K562 (cell line): ENCODE results near the gene SLC22A23. TPM values are rescaled to one million over a fixed set of nuclear protein-coding genes. Genes with fewer than 3 reads are reported as not detected.

Source experiments
- ELF2 ChIP-seq: fragments of 250-450 bp; sonication (Bioruptor Pico); IDR thresholded peaks from 2 replicates; pipeline ENCODE4 v1.5.0; 2021; ENCODE audit warnings: mild to moderate bottlenecking
- ETV5 ChIP-seq: sonication (generic); formaldehyde crosslinking; IDR thresholded peaks from 2 replicates; pipeline ENCODE4 v1.4.0; 2020; ENCODE audit warnings: low read depth, mild to moderate bottlenecking, missing genetic modification reagents
- MTF1 ChIP-seq: fragments of 250-450 bp; sonication (Bioruptor Pico); IDR thresholded peaks from 2 replicates; pipeline ENCODE4 v1.9.0; 2021; ENCODE audit warnings: moderate library complexity, mild to moderate bottlenecking, inconsistent platforms, borderline replicate concordance
- NR1H2 ChIP-seq: sonication (generic); formaldehyde crosslinking; IDR thresholded peaks from 2 replicates; pipeline ENCODE4 v1.4.0; 2020; ENCODE audit warnings: mild to moderate bottlenecking, missing genetic modification reagents
- POLR3A ChIP-seq: IDR thresholded peaks from 2 replicates; pipeline ENCODE4 v1.6.1; 2011; ENCODE audit warnings: borderline replicate concordance, mild to moderate bottlenecking, moderate library complexity; ENCODE audit not compliant: insufficient read length, insufficient read depth; ENCODE audit errors: extremely low read depth
- RBM34 ChIP-seq: fragments of 200-400 bp; formaldehyde crosslinking; IDR thresholded peaks from 2 replicates; pipeline ENCODE4 v1.6.1; 2018; ENCODE audit warnings: low read length, borderline replicate concordance; ENCODE audit not compliant: insufficient read depth
- SIN3B ChIP-seq: fragments of 450-650 bp; IDR thresholded peaks from 2 replicates; pipeline ENCODE4 v1.6.1; 2017; ENCODE audit warnings: low read depth, mild to moderate bottlenecking, moderate library complexity
- TOE1 ChIP-seq, 2 experiments: fragments of 450-650 bp in 1 of 2; sonication (generic) in 1 of 2; formaldehyde crosslinking in 1 of 2; IDR thresholded peaks; 2 replicates each; pipeline versions ENCODE4 v1.7.1 to v1.8.0; 2016 to 2022; ENCODE audit warnings: borderline replicate concordance in 2 of 2, mild to moderate bottlenecking in 2 of 2, antibody characterized with exemption in 1 of 2, inconsistent platforms in 1 of 2, low read depth in 1 of 2, missing genetic modification reagents in 1 of 2, moderate library complexity in 1 of 2
- TRIM28 ChIP-seq: fragments of 450-650 bp; IDR thresholded peaks from 2 replicates; pipeline ENCODE4 v1.6.1; 2017
- ZEB2 ChIP-seq: fragments of 450-650 bp; IDR thresholded peaks from 2 replicates; pipeline ENCODE4 v1.6.1; 2016
- polyA plus RNA-seq, 8 experiments: library from polyadenylated mRNA; depleted of rRNA in 4 of 8; stranded (reverse) in 5 of 8; unstranded in 3 of 8; fragments of >200 nt; fragmentation: Nextera tagmentation in 2 of 8; fragmentation: Illumina TruSeq in 1 of 8; extraction: Ambion mirVana in 2 of 8; extraction: Trizol in 1 of 8; gene quantifications; 2 replicates each; pipeline versions ENCODE4 v1.2.1 to v1.2.3, GENCODE V29; 2011 to 2014; ENCODE audit warnings: inconsistent platforms in 1 of 8, missing spikeins in 1 of 8
- total RNA-seq, 7 experiments: library from RNA; depleted of rRNA in 6 of 7; stranded (reverse); fragments of >200 nt in 6 of 7; fragmentation: Illumina TruSeq in 2 of 7; extraction: Trizol in 2 of 7; gene quantifications; 2 replicates each; pipeline versions ENCODE4 v1.2.1 to v1.2.3, GENCODE V29; 2011 to 2021; ENCODE audit warnings: low replicate concordance in 1 of 7
- TF ChIP-seq, protein P1 (sequence below): sonication (generic); formaldehyde crosslinking; IDR thresholded peaks from 2 replicates; pipeline ENCODE4 v1.8.1; 2023; ENCODE audit warnings: missing genetic modification reagents, mild to moderate bottlenecking, borderline replicate concordance
- TF ChIP-seq, protein P2 (sequence below): fragments of 250-450 bp; sonication (Bioruptor Pico); IDR thresholded peaks from 2 replicates; pipeline ENCODE4 v1.4.0; 2020; ENCODE audit warnings: borderline replicate concordance
- TF ChIP-seq, protein P3 (sequence below), 3 experiments: fragments of 200-800 bp in 1 of 3; sonication (Bioruptor generic) in 1 of 3; sonication (generic) in 1 of 3; formaldehyde crosslinking in 1 of 3; IDR thresholded peaks; 2 replicates each; pipeline versions ENCODE4 v1.6.1 to v1.8.0; 2016 to 2022; ENCODE audit warnings: mild to moderate bottlenecking in 2 of 3, missing compliant biosample characterization in 2 of 3, missing genetic modification characterization in 2 of 3, missing genetic modification reagents in 1 of 3
- TF ChIP-seq, protein P4 (sequence below): fragments of 200-400 bp; formaldehyde crosslinking; IDR thresholded peaks from 2 replicates; pipeline ENCODE4 v1.6.1; 2017; ENCODE audit warnings: mild to moderate bottlenecking, low read depth, low read length, moderate library complexity
- TF ChIP-seq, protein P5 (sequence below): sonication (generic); formaldehyde crosslinking; IDR thresholded peaks from 2 replicates; pipeline ENCODE4 v1.8.0; 2022; ENCODE audit warnings: mild to moderate bottlenecking, missing genetic modification reagents

SLC22A23 gene
- total and polyA plus RNA-seq, 9 of the 15 experiments (the other 6 are each of a cell fraction or from before 2014, with no cell fraction given), result 0.30 to 8.7 (median 2.5) TPM

DNA sequence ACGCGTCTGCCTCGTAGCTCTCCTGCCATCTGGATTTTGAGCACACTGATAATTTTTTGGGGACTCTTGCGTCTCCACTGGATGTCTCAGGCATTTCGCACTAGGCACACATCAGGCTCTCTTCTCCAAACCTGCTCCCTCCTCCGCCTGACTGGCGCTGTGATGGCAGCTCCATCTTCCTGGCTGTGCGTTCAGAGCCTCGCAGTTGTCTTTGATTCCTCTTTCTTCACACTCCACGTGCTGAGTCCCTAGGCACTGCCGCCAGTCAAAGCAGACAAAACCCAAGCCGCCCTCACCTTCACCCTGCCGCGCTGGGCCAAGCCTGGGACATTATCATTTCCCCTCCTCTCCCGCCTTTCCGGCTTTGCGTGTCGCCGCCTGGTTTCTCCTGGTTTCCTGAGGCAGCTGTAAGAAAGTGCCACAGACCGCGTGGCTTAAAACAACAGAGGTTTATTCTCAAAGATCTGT is 197.3 kb downstream of the SLC22A23 start (continued):
- TF ChIP-seq, protein P1, sequence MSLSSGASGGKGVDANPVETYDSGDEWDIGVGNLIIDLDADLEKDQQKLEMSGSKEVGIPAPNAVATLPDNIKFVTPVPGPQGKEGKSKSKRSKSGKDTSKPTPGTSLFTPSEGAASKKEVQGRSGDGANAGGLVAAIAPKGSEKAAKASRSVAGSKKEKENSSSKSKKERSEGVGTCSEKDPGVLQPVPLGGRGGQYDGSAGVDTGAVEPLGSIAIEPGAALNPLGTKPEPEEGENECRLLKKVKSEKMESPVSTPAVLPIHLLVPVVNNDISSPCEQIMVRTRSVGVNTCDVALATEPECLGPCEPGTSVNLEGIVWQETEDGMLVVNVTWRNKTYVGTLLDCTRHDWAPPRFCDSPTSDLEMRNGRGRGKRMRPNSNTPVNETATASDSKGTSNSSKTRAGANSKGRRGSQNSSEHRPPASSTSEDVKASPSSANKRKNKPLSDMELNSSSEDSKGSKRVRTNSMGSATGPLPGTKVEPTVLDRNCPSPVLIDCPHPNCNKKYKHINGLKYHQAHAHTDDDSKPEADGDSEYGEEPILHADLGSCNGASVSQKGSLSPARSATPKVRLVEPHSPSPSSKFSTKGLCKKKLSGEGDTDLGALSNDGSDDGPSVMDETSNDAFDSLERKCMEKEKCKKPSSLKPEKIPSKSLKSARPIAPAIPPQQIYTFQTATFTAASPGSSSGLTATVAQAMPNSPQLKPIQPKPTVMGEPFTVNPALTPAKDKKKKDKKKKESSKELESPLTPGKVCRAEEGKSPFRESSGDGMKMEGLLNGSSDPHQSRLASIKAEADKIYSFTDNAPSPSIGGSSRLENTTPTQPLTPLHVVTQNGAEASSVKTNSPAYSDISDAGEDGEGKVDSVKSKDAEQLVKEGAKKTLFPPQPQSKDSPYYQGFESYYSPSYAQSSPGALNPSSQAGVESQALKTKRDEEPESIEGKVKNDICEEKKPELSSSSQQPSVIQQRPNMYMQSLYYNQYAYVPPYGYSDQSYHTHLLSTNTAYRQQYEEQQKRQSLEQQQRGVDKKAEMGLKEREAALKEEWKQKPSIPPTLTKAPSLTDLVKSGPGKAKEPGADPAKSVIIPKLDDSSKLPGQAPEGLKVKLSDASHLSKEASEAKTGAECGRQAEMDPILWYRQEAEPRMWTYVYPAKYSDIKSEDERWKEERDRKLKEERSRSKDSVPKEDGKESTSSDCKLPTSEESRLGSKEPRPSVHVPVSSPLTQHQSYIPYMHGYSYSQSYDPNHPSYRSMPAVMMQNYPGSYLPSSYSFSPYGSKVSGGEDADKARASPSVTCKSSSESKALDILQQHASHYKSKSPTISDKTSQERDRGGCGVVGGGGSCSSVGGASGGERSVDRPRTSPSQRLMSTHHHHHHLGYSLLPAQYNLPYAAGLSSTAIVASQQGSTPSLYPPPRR (CRISPR knock-in tag), result no peak
- TF ChIP-seq ELF2 (CRISPR knock-in tag) (0 out of 2 replicates have a peak, but pooled peaks have one; percentile 10), ETV5 (no peak; the same call in 1 of the 2 replicates), MTF1 (no peak), RBM34 (no peak), SIN3B (no peak), NR1H2 (no peak), TRIM28 (no peak), POLR3A (no peak), ZEB2 (no peak), TOE1 (IDR thresholded peaks at IDR 0.05; ENCODE audit: borderline replicate concordance) (0 out of 2 replicates have a peak, but pooled peaks have one; percentile 36), TOE1 (CRISPR knock-in tag; IDR thresholded peaks at IDR 0.05; ENCODE audit: borderline replicate concordance, low read depth) (no peak)
- TF ChIP-seq, protein P2, sequence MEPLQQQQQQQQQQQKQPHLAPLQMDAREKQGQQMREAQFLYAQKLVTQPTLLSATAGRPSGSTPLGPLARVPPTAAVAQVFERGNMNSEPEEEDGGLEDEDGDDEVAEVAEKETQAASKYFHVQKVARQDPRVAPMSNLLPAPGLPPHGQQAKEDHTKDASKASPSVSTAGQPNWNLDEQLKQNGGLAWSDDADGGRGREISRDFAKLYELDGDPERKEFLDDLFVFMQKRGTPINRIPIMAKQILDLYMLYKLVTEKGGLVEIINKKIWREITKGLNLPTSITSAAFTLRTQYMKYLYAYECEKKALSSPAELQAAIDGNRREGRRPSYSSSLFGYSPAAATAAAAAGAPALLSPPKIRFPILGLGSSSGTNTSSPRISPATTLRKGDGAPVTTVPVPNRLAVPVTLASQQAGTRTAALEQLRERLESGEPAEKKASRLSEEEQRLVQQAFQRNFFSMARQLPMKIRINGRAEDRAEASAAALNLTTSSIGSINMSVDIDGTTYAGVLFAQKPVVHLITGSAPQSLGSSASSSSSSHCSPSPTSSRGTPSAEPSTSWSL, result no peak
- TF ChIP-seq, protein P3, sequence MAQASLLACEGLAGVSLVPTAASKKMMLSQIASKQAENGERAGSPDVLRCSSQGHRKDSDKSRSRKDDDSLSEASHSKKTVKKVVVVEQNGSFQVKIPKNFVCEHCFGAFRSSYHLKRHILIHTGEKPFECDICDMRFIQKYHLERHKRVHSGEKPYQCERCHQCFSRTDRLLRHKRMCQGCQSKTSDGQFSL (CRISPR knock-in tag; IDR thresholded peaks at IDR 0.05), result no peak
- TF ChIP-seq, protein P3 (tag; IDR thresholded peaks at IDR 0.05), result no peak
- TF ChIP-seq, protein P4, sequence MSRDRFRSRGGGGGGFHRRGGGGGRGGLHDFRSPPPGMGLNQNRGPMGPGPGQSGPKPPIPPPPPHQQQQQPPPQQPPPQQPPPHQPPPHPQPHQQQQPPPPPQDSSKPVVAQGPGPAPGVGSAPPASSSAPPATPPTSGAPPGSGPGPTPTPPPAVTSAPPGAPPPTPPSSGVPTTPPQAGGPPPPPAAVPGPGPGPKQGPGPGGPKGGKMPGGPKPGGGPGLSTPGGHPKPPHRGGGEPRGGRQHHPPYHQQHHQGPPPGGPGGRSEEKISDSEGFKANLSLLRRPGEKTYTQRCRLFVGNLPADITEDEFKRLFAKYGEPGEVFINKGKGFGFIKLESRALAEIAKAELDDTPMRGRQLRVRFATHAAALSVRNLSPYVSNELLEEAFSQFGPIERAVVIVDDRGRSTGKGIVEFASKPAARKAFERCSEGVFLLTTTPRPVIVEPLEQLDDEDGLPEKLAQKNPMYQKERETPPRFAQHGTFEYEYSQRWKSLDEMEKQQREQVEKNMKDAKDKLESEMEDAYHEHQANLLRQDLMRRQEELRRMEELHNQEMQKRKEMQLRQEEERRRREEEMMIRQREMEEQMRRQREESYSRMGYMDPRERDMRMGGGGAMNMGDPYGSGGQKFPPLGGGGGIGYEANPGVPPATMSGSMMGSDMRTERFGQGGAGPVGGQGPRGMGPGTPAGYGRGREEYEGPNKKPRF, result no peak
- TF ChIP-seq, protein P5, sequence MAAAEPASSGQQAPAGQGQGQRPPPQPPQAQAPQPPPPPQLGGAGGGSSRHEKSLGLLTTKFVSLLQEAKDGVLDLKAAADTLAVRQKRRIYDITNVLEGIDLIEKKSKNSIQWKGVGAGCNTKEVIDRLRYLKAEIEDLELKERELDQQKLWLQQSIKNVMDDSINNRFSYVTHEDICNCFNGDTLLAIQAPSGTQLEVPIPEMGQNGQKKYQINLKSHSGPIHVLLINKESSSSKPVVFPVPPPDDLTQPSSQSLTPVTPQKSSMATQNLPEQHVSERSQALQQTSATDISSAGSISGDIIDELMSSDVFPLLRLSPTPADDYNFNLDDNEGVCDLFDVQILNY (CRISPR knock-in tag), result no peak
